GM21528 (cell line): ENCODE data around the gene AKR1E2.

Experiments used
- ATAC-seq: cut with Tn5 transposase; IDR thresholded peaks from one replicate; pipeline ENCODE4 v1.9.1; 2021; ENCODE audit warnings: mild to moderate bottlenecking, moderate library complexity; ENCODE audit not compliant: unreplicated experiment, low FRiP score

Gene AKR1E2

DNA sequence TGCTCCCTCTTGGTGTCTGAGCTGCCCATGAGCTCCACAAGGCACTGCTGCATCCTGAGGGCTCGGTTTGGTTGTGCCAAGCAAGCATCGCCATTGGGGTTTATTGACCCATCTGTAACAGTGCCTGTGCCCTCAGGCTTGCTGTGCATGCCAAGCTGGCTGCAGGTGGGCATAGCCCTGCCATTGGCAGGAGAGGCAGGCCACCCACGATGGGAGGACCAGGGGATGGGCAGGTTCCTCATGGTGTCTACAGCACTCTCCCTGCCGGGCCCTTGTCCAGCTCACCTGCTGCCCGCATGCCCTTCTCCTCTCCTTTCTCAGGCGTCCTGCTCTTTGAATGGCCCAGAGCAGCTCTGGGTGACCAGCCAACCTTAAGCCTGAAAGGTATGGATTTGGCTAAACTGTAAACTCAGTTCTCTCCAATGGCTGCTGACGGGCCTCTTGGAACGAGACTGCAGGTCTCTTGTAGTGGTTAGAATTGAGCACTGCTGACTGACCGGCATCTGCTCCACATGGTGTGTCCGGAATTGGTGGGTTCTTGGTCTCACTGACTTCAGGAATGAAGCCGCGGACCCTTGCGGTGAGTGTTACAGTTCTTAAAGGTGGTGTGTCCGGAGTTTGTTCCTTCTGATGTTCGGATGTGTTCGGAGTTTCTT lies 17.6 kb downstream of the AKR1E2 start:
- no peak for ATAC-seq

DNA sequence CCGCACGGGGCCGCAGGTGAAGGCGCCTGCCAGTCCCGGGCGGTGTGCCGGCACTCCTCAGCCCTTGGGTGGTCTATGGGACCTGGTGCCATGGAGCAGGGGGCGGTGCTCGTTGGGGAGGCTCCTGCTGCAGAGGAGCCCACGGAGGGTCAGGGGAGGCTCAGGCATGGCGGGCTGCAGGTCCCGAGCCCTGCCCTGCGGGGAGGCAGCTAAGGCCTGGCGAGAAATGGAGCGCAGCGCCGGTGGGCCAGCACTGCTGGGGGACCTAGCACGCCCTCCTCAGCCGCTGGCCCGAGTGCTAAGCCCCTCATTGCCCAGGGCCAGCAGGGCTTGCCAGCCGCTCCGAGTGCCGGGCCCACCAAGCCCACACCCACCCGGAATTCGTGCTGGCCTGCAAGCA lies 18.9 kb downstream of the AKR1E2 start:
- ATAC-seq: no peak

DNA sequence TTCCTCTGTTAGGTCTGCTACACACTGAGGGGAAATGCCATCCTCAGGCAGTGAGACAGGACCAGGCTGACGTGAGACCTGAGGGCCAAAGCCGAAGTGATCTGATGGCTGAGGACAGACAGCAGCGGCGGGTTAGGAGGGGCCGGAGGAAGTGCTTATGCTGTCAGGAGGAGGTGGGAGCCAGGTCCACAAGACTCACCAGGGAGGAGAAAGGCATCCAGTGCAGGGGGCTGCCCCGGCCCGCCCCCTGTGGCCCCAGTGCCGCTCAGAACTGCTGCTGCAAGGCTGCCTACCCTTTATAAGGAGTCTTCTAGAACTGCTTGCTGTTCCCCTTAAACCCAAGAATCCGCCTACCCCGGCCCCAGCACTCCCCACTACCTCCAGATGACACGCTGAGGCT lies 19.8 kb downstream of the AKR1E2 start:
- no peak for ATAC-seq

DNA sequence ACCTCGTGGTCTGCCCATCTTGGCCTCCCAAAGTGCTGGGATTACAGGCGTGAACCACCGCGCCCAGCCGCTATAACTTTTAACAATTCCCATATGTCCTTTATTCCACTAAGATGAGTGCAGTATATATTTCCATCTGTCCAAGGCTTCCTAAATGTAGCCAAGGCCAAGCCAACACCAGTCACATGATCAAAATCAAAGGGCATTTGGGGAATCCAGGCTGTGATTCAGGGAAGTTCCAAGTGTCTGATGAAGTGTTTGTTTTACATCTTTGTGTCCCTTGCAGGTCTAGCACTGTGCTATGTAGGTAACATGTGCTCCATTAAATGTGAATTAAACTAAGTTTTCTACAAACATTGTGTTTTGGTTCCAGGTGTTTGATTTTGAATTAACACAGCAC lies 20.8 kb downstream of the AKR1E2 start:
- no peak for ATAC-seq

DNA sequence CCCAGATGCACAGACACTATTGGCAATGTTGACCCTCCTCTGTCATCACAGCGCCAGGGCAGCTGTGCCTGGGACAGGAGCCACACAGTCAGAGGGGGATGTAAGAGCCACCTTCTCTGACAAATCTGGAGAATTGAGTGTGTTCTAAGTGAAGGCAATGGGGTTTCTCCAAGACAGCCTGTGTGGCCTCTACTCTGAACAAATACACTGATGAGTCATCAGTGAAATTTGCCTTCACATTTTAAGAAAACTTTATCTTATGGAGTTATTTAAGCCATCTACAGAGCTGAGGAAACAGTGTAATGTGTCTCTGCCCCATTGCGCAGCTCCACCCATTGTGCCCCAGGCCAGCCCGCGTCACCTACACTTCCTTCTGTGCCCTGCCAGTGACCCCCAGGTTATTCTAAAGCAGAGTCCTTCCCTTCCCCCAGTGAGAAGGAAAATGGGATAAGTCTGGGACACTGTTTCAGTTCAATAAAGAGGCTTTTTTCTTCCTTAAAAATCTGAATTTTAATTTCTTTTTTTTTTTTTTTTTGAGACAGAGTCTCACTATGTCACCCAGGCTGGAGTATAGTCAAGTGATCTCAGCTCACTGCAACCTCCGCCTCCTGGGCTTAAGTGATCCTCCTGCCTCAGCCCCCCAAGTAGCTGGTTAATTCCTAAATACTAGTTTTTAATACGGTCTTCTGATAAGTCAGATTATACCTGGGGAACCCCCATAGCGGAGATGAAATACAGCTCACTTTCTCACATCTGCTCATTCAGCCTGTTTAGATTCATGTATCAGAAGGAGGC lies 21.8 kb downstream of the AKR1E2 start:
- ATAC-seq: no peak

DNA sequence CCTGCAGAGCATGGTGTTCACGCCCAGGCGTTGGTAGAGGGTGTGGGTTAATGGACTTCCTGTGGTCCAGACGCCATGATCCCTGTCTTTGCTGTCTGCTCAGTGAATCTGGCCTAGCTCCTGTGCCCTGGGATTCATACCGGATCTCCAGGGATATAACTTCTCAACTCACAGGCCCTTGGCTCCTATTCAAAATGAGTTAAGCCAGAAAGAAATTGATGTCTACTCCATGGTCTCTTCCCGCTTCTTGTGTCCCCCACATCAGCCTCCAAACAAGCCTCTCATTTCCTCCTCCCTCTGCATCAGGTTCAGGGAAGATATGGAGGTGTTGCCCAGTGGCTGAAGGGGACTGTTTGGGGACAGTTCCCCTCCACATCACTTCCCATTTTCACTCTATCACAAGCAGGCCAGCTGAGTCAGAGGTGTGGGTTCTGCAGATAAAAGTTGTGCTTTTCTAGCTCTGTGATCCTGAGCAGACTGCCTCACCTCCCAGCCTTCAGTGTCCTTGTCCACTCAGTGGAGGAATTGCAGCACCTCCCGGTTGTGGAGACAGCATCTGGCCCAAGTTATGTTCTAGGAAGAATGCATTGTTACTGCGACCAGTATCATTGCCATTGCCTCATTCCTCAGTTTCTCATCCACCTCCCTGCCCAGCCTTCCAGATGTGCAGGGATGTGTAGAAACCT lies 22.5 kb downstream of the AKR1E2 start:
- no peak for ATAC-seq

DNA sequence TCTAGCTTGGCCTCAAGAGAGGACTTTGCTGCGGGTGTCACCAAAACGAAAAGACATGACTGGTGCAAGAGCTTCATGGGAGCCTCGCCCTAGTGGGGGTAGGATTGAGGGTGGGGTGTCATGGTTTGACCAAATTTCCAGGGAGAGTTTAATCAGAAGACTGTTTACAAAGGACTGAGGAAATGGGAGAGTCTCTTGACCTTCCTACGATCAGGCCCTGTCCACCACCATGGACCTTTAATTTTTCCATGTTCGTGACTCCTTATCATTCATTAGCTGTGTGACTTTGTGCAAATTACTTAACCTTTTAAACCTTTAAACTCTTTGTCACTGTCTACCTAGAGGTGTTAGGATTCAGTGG lies 23.0 kb downstream of the AKR1E2 start:
- ATAC-seq: no peak

DNA sequence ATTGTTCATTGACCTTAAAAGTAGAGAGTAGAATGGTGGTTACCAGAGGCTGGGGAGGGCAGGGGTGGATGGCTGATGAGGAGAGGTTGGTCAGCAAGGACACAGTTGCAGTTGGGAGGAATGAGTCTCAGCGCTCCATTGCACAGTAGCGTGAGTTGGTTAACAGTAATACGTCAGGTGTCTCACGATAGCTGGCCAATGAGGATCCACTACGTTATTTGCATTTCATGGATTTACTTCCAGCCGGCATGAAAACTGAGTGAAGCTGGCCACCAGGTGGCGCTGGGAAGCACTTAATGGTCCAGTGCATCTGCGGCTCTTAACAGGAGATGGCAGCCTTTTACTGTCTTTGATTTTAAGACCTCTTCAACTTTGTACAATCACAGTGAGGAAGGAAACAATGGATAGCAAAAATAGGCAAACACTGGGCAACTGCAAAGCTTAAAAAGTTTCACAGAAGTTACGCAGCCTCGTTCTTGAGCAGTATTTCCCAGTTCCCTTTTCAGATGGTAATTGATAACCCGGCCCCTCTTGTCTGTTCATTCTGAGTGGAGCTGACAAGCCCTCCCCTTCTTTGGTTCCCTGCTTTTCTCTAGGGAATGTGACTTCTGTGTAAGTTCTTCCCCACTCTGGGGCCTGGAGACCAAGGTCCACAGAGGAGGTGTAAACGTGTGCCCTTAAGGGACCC lies 23.7 kb downstream of the AKR1E2 start:
- peak; percentile 94 for ATAC-seq

DNA sequence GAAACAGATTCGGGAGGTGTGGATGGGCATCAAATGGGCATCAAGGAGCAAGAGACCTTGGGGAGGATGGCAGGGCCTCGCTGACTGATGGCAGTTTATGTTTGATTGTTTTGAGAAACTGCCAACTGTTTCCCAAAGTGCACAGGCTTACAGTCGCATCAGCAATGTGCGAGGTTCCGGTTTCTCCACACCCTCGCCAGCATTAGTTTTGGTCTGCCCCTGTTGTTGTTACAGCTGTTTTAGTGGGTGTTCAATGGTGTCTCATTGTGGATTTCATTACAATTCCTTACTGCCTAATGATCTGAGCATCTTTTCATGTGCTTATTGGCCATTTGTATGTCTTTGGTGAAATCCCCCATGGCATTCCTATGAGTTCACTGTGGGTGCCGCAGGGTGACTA lies 24.4 kb downstream of the AKR1E2 start:
- no peak for ATAC-seq

DNA sequence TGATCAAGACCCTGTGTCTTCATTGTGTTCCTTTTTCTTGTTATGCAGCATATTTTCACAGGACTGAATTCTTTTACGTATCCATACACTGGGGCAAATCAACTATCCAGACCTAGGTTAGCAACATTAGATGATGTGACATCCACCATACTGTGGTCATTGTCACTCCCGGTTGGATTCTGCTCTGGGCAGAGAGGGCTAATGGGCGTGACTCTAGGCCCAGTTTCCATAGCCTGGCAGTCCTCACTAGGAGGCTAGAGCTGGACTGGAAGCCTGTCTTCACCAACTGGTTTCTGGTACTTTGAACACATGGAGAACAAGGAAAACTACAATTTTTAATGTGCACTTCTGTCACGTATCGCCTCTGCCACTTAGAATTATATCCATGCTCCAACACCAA lies 25.2 kb downstream of the AKR1E2 start:
- ATAC-seq: no peak

DNA sequence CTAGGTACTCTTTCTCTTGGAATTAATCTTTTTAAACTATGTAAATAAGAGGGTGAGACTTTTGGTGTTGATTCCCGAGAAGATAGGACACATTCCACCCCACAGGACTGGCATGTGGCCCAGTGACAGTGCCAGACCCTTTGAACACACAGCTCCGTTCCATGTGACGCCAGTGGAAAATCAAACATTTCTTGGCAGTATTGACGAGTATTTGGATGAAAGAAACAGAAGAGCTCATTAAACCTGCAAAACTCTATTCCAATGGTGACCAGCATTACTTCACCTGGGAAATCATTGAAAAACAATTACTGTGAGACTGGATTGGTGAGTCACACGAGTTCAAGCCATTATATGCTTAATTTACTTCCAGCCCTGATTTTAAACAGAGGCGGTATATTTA lies 25.8 kb downstream of the AKR1E2 start:
- ATAC-seq: no peak

DNA sequence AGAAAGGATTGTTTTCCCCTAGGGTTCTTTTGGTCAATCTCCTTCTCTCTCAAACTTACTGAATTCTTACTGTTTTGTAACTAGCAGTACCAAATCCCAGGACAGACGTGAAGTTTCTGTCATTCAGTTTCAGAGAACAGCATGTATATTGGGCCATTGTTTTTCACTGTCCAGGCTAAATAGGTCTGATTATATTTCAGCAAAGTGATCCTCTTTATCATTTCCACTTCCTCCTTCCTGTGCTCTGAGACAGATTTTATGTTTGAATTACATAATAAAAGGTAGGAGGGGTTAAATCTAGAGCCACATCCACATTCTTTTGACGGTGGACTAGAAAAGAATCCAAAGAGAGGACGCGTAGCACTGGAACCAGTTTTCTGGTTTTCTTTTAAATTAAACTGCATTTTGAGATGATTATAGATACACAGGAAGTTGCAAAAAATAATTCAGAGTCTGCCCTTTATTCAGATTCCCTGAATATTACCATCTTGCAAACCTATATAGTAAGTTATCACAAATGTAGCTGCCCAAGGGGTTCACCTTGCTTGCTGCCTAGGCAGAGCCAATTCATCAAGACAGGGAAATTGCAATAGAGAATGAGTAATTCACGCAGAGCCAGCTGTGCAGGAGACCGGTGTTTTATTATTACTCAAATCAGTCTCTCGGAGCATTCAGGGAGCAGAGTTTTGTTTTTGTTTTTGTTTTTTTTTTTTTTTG lies 40.1 kb downstream of the AKR1E2 start:
- ATAC-seq: no peak

DNA sequence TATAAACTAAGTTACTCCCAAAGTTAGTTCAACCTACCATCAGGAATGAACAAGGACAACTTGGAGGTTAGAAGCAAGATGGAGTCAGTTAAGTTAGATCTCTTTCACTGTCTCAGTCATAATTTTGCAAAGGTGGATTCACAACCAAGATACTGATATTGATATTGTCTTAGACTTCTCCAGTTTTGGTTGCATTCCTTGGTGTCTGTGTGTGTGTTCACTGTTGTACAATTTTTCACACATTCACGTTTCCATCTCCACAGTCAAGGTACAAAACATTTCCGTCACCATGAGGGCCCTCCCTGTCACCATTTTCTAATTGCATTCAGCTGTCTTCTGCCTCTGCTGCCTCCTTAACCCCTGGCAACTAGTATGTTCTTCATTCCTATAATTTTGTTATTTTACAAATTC lies 41.1 kb downstream of the AKR1E2 start:
- ATAC-seq: no peak

DNA sequence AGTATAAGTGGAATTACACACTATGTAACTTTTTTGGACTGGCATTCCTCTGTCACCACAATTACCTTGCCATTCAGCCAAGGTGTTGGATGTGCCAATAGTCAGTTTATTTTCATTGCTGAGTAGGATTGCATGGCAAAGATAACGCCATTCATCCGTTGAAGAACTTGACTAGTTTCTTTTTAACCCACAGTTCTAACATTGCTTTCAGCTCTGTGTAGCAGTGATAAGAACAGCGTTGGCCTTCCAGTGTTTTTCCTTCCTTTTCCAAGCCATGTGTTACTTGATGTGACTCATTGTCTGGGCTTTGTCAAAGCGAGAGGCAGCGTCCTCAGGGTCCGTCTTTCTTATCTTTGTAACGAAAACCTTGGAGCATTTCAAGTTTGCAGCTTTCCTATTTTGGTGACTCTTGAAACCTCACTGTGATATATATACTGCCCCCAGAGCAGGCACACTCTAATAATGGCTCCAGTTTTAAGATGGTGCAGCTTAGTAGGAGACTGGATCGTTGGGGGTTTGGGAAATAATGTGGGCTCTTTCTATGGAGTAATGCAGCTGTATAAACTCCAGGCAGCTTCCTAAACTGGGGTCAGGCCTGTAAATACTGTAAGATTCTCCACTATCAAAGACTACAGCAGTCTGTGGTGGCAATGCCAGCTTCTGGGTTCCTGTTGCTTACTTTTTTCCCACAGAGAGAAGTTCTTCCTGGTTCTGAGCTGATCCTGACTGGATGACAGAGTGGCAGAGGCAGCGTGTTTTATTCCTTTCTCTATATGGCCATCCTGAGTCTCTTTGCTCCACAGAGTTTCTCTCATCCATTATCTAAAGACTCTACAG lies 41.7 kb downstream of the AKR1E2 start:
- ATAC-seq: no peak

DNA sequence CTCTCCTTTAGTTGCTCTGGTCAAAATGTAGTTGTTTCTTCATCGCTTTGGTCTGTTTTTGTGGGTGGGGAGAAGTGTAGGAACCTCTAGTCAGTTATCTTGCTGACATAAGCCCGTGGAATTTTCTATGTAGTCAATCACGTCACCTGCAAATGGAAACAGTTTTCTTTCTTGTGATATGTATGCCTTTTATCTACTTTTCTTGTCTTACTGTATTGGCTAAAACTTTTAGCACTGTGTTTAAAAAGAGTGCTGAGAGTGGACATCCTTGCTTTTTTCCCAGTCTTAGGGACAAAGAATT lies 42.3 kb downstream of the AKR1E2 start:
- no peak for ATAC-seq

DNA sequence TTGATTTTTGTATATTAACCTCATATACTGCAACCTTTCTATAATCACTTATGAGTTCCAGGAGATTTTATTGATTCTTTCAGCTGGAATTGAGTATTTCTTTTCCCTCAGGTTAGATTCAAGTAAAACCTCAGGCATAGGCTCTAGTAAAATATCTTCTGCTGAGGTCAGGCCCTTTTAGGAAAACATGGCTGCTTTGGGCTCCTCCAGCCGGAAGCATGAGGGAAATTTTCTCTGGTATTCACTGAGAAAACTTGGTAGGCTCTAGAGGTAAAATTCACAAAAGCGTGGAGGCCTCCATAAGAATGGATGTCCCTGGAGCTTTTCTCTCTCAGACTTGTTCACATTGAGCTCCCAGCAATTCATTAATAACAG lies 56.7 kb downstream of the AKR1E2 start:
- ATAC-seq: no peak

DNA sequence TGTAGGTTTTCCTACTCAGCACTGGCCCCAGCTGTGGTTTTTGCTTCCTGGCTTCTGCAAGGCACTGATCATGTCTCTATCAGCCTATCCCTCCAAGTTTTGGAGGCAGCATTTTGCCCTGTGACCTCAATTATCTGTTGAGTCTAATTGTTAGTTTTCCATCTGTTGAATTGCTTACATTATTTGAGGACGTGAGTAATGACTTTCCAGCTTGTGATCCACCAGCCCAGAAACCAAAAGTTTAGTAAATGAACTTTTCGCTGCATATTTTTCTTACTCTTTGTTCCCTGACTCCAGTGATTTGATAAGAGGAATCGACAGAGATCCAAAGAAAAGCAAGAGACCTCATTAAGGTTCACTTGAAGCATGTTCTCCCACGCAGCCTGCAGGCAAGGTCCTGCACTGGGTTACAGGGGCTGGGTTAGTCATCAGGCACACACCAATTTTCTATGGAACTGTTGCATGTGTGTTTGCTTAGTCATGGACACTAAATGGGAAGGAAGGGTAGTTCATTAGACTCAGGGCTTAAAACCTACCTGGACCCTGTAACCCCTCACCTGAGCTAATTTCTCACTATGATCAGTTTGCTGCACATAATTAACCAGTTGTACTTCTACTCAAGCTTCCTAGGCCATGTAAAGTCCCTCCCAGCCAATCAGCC lies 57.2 kb downstream of the AKR1E2 start:
- ATAC-seq: no peak

DNA sequence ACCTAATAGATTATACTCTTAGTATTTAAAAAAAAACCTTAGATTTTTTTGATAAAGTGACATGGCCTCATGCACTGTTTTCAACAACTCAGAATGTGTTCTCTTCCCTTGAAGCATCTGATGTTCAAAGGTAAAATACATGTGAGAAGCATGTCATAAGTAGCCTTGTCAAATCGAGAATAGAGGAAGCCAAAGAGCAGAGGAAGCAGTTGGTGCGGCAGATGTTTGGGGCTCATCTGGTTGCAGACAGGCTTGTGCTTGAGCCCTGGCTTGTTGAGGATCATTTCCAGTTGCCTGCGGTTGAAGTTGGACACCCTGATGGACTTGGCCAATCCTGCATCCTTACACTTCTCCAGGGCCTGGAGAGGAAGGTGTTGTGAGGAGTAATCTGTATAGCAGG lies 59.2 kb downstream of the AKR1E2 start:
- no peak for ATAC-seq

DNA sequence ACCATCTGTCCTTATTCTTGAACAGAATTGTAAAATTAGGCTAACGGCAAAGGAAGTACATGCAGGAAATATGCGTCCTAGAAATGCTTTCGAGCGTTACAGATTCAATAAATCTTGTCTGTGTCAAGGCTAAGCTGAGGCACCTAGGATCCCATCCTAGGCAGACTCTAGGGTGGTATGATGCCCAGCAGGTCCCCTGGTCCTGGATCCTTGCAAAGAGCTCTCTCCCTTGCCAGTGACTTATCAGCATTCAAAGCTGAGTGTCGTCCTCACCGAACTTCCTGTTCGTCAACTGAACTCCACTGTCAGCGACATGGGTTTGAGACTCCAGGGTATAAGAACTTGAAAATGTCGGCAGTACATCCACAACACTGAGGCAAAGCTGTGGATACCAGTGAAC lies 61.5 kb downstream of the AKR1E2 start:
- no peak for ATAC-seq
